ENCODE data around the gene HMX2.

HMX2 gene

GRCh38 chr10:123191886-123192285, 44.0 kb downstream of the HMX2 start:
- no peaks in the 10 kb centered on the region for H3K27me3 ChIP-seq (ENCODE audit: control insufficient read depth, insufficient read depth, low read length)
- H3K4me1 ChIP-seq: no peaks in the 10 kb centered on the region
- no peaks in the 10 kb centered on the region for H3K36me3 ChIP-seq (ENCODE audit: control insufficient read depth, insufficient read depth, low read length)
- H3K9ac ChIP-seq: no peak overlapping the region
- no peak overlapping the region for H3K27ac ChIP-seq
- H3K4me2 ChIP-seq (ENCODE audit: low read length): no peak overlapping the region
- H2AFZ ChIP-seq: no peak overlapping the region
- no peak overlapping the region for H3K4me3 ChIP-seq (ENCODE audit: low read depth, low read length)
- H3K79me2 ChIP-seq: no peaks in the 10 kb centered on the region
- no peaks in the 10 kb centered on the region for H3K9me3 ChIP-seq (ENCODE audit: control insufficient read depth, low read length)
- TF ChIP-seq, protein P1, sequence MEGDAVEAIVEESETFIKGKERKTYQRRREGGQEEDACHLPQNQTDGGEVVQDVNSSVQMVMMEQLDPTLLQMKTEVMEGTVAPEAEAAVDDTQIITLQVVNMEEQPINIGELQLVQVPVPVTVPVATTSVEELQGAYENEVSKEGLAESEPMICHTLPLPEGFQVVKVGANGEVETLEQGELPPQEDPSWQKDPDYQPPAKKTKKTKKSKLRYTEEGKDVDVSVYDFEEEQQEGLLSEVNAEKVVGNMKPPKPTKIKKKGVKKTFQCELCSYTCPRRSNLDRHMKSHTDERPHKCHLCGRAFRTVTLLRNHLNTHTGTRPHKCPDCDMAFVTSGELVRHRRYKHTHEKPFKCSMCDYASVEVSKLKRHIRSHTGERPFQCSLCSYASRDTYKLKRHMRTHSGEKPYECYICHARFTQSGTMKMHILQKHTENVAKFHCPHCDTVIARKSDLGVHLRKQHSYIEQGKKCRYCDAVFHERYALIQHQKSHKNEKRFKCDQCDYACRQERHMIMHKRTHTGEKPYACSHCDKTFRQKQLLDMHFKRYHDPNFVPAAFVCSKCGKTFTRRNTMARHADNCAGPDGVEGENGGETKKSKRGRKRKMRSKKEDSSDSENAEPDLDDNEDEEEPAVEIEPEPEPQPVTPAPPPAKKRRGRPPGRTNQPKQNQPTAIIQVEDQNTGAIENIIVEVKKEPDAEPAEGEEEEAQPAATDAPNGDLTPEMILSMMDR (IDR thresholded peaks at IDR 0.05): no peak

DNA sequence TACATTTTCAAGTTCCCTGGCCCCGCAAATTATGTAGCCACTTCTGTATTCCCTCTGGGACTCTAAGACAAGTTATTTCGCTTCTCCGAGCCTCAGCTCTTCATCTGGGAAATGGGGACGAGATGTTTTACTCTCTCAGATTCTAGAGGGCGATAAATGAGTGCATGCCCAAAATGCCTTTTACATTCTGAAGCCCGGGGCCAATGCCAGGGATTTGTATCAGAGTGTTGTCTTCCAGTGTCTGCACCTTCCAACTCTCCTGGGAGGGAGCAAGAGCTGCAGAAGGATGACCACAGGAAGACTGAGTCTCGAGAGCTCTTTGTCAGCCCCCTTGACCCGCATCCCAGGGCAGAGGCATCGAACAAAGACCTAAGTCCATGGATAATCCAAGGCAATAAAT, 46.1 kb downstream of the HMX2 start:
- H3K27ac ChIP-seq: no peak overlapping the region
- H3K9ac ChIP-seq: no peak overlapping the region
- TF ChIP-seq, protein P1 (IDR thresholded peaks at IDR 0.05): no peak
- H3K4me1 ChIP-seq: no peaks in the 10 kb centered on the region
- H2AFZ ChIP-seq: no peak overlapping the region
- no peak overlapping the region for H3K4me3 ChIP-seq (ENCODE audit: low read depth, low read length)
- H3K4me2 ChIP-seq (ENCODE audit: low read length): no peak overlapping the region
- no peaks in the 10 kb centered on the region for H3K79me2 ChIP-seq
- H3K36me3 ChIP-seq (ENCODE audit: control insufficient read depth, insufficient read depth, low read length): no peaks in the 10 kb centered on the region
- H3K9me3 ChIP-seq (ENCODE audit: control insufficient read depth, low read length): no peaks in the 10 kb centered on the region
- H3K27me3 ChIP-seq (ENCODE audit: control insufficient read depth, insufficient read depth, low read length): no peaks in the 10 kb centered on the region

All from parathyroid adenoma (tissue), 2 donors.